HepG2 (cell line): ENCODE results near the gene RPEL1. TPM values are rescaled to one million over a fixed set of nuclear protein-coding genes. Genes with fewer than 3 reads are reported as not detected.
A peak's percentile ranks its signal among the peaks of the same experiment; 100 is the strongest.

Experiments used
- ATF6 ChIP-seq: sonication (generic); formaldehyde crosslinking; conservative IDR thresholded peaks from 2 replicates; pipeline ENCODE4 v1.4.0; 2020; ENCODE audit warnings: missing genetic modification reagents
- BRCA1 ChIP-seq: sonication (generic); formaldehyde crosslinking; IDR thresholded peaks from 2 replicates; pipeline ENCODE4 v1.4.0; 2020; ENCODE audit warnings: missing genetic modification reagents
- GATAD2A ChIP-seq: IDR thresholded peaks from 2 replicates; pipeline ENCODE4 v1.6.1; 2016
- HES4 ChIP-seq: sonication (generic); formaldehyde crosslinking; IDR thresholded peaks from 2 replicates; pipeline ENCODE4 v1.9.0; 2021; ENCODE audit warnings: mild to moderate bottlenecking, missing genetic modification reagents, borderline replicate concordance
- HNF4A ChIP-seq: sonication (generic); formaldehyde crosslinking; IDR thresholded peaks from 2 replicates; pipeline ENCODE4 v1.4.0; 2020; ENCODE audit warnings: missing genetic modification reagents
- JUN ChIP-seq: sonication (generic); formaldehyde crosslinking; IDR thresholded peaks from 2 replicates; pipeline ENCODE4 v1.4.0; 2020; ENCODE audit warnings: mild to moderate bottlenecking, missing genetic modification reagents
- NFE2 ChIP-seq: sonication (generic); formaldehyde crosslinking; IDR thresholded peaks from 2 replicates; pipeline ENCODE4 v1.4.0; 2020; ENCODE audit warnings: missing genetic modification reagents
- NFIC ChIP-seq: IDR thresholded peaks from 2 replicates; pipeline ENCODE4 v1.6.1; 2012; ENCODE audit warnings: mild to moderate bottlenecking, low read length, inconsistent platforms
- PAF1 ChIP-seq: IDR thresholded peaks from 2 replicates; pipeline ENCODE4 v1.6.1; 2016; ENCODE audit warnings: missing genetic modification reagents, missing compliant biosample characterization
- PRPF4 ChIP-seq: fragments of 200-400 bp; formaldehyde crosslinking; IDR thresholded peaks from 2 replicates; pipeline ENCODE4 v1.6.1; 2016; ENCODE audit warnings: low read length, low read depth; ENCODE audit not compliant: poor library complexity, severe bottlenecking
- TBX3 ChIP-seq: fragments of 450-650 bp; IDR thresholded peaks from 2 replicates; pipeline ENCODE4 v1.6.1; 2017; ENCODE audit warnings: antibody characterized with exemption, mild to moderate bottlenecking, inconsistent platforms, borderline replicate concordance
- ZBTB7A ChIP-seq: sonication (generic); formaldehyde crosslinking; IDR thresholded peaks from 2 replicates; pipeline ENCODE4 v1.8.0; 2022; ENCODE audit warnings: mild to moderate bottlenecking, missing genetic modification reagents
- ZNF121 ChIP-seq: sonication (generic); formaldehyde crosslinking; IDR thresholded peaks from 2 replicates; pipeline ENCODE4 v1.5.0; 2020; ENCODE audit warnings: mild to moderate bottlenecking, missing genetic modification reagents
- ZNF232 ChIP-seq: sonication (generic); formaldehyde crosslinking; IDR thresholded peaks from 2 replicates; pipeline ENCODE4 v1.4.0; 2020; ENCODE audit warnings: missing genetic modification reagents, borderline replicate concordance
- ZNF3 ChIP-seq: IDR thresholded peaks from 2 replicates; pipeline ENCODE4 v1.7.0; 2017; ENCODE audit warnings: inconsistent platforms
- ZNF33B ChIP-seq: sonication (generic); formaldehyde crosslinking; IDR thresholded peaks from 2 replicates; pipeline ENCODE4 v1.5.1; 2020; ENCODE audit warnings: mild to moderate bottlenecking, missing genetic modification reagents
- ZNF510 ChIP-seq: sonication (generic); formaldehyde crosslinking; IDR thresholded peaks from 2 replicates; pipeline ENCODE4 v1.4.0; 2020; ENCODE audit warnings: low read depth, mild to moderate bottlenecking, missing genetic modification reagents
- ZNF550 ChIP-seq: sonication (generic); formaldehyde crosslinking; IDR thresholded peaks from 2 replicates; pipeline ENCODE4 v1.4.0; 2020; ENCODE audit warnings: mild to moderate bottlenecking, missing genetic modification reagents, borderline replicate concordance
- ZNF772 ChIP-seq: sonication (generic); formaldehyde crosslinking; IDR thresholded peaks from 2 replicates; pipeline ENCODE4 v1.5.0; 2020; ENCODE audit warnings: mild to moderate bottlenecking, missing genetic modification reagents
- ZNF773 ChIP-seq: sonication (generic); formaldehyde crosslinking; IDR thresholded peaks from 2 replicates; pipeline ENCODE4 v1.4.0; 2020; ENCODE audit warnings: missing genetic modification reagents, borderline replicate concordance
- polyA plus RNA-seq, 8 experiments: library from polyadenylated mRNA; depleted of rRNA in 3 of 8; stranded (reverse) in 7 of 8; unstranded in 1 of 8; fragments of >200 nt; fragmentation: Illumina TruSeq in 4 of 8; extraction: Trizol in 4 of 8; gene quantifications; 2 replicates each; pipeline versions ENCODE4 v1.2.1 to v1.2.3, GENCODE V29; 2011 to 2016; ENCODE audit warnings: low read depth in 4 of 8, missing spikeins in 1 of 8, mixed read lengths in 1 of 8; ENCODE audit not compliant: insufficient read depth in 1 of 8
- total RNA-seq, 5 experiments: library from RNA; depleted of rRNA; stranded (reverse); fragments of >200 nt; fragmentation: Illumina TruSeq; extraction: Trizol; gene quantifications; 2 replicates each; pipeline ENCODE4 v1.2.3, GENCODE V29; 2016; ENCODE audit warnings: low read depth in 1 of 5
- TF ChIP-seq, protein P1 (sequence below): sonication (generic); formaldehyde crosslinking; IDR thresholded peaks from 2 replicates; pipeline ENCODE4 v1.4.0; 2020; ENCODE audit warnings: missing genetic modification reagents, low read depth, mild to moderate bottlenecking, borderline replicate concordance
- TF ChIP-seq, protein P2 (sequence below): sonication (generic); formaldehyde crosslinking; IDR thresholded peaks from 2 replicates; pipeline ENCODE4 v1.4.0; 2020; ENCODE audit warnings: mild to moderate bottlenecking, low read depth, missing genetic modification reagents
- TF ChIP-seq, protein P3 (sequence below): fragments of 450-650 bp; IDR thresholded peaks from 2 replicates; pipeline ENCODE4 v1.6.1; 2016
- TF ChIP-seq, protein P4 (sequence below): sonication (generic); formaldehyde crosslinking; IDR thresholded peaks from 2 replicates; pipeline ENCODE4 v1.5.1; 2020; ENCODE audit warnings: mild to moderate bottlenecking, missing genetic modification reagents, moderate library complexity

RPEL1 gene
- total and polyA plus RNA-seq, 2 of the 13 experiments (the other 11 are each of a cell fraction or from before 2014, with no cell fraction given), result 0.04 to 0.07 TPM

GRCh38 chr10:103278862-103279298 is 33.2 kb downstream of the RPEL1 start (continued):
- TF ChIP-seq NFIC, result no peak
- TF ChIP-seq NFE2 (CRISPR knock-in tag), result no peak
- no peak for TF ChIP-seq ZBTB7A (CRISPR knock-in tag)
- no peak for TF ChIP-seq PAF1
- TF ChIP-seq ZNF3 (CRISPR knock-in tag), result no peak
- TF ChIP-seq ATF6 (CRISPR knock-in tag), result no peak
- TF ChIP-seq BRCA1 (CRISPR knock-in tag), result no peak
- peak; percentile 75; the same call in 1 of the 2 replicates for TF ChIP-seq ZNF232 (CRISPR knock-in tag)
- peak; percentile 69; the same call in 1 of the 2 replicates for TF ChIP-seq HES4 (CRISPR knock-in tag)
- TF ChIP-seq TBX3, result no peak
- TF ChIP-seq, protein P1, sequence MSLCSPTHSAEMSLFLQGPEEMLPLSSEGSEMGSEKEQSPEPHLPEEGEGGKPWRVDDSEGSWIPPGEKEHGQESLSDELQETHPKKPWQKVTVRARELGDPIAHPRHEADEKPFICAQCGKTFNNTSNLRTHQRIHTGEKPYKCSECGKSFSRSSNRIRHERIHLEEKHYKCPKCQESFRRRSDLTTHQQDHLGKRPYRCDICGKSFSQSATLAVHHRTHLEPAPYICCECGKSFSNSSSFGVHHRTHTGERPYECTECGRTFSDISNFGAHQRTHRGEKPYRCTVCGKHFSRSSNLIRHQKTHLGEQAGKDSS (CRISPR knock-in tag), result no peak
- no peak for TF ChIP-seq ZNF772 (CRISPR knock-in tag)
- TF ChIP-seq ZNF121 (CRISPR knock-in tag), result no peak
- no peak for TF ChIP-seq HNF4A (CRISPR knock-in tag)
- no peak for TF ChIP-seq JUN
- no peak for TF ChIP-seq ZNF33B (CRISPR knock-in tag)
- TF ChIP-seq, protein P2, sequence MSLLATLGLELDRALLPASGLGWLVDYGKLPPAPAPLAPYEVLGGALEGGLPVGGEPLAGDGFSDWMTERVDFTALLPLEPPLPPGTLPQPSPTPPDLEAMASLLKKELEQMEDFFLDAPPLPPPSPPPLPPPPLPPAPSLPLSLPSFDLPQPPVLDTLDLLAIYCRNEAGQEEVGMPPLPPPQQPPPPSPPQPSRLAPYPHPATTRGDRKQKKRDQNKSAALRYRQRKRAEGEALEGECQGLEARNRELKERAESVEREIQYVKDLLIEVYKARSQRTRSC, result 0 out of 2 replicates have a peak, but pooled peaks have one; percentile 41
- TF ChIP-seq PRPF4, result no peak
- no peak for TF ChIP-seq ZNF773
- TF ChIP-seq, protein P3, sequence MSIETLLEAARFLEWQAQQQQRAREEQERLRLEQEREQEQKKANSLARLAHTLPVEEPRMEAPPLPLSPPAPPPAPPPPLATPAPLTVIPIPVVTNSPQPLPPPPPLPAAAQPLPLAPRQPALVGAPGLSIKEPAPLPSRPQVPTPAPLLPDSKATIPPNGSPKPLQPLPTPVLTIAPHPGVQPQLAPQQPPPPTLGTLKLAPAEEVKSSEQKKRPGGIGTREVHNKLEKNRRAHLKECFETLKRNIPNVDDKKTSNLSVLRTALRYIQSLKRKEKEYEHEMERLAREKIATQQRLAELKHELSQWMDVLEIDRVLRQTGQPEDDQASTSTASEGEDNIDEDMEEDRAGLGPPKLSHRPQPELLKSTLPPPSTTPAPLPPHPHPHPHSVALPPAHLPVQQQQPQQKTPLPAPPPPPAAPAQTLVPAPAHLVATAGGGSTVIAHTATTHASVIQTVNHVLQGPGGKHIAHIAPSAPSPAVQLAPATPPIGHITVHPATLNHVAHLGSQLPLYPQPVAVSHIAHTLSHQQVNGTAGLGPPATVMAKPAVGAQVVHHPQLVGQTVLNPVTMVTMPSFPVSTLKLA, result no peak
- no peak for TF ChIP-seq ZNF550
- no peak for TF ChIP-seq GATAD2A
- TF ChIP-seq ZNF510 (CRISPR knock-in tag), result no peak
- TF ChIP-seq, protein P4, sequence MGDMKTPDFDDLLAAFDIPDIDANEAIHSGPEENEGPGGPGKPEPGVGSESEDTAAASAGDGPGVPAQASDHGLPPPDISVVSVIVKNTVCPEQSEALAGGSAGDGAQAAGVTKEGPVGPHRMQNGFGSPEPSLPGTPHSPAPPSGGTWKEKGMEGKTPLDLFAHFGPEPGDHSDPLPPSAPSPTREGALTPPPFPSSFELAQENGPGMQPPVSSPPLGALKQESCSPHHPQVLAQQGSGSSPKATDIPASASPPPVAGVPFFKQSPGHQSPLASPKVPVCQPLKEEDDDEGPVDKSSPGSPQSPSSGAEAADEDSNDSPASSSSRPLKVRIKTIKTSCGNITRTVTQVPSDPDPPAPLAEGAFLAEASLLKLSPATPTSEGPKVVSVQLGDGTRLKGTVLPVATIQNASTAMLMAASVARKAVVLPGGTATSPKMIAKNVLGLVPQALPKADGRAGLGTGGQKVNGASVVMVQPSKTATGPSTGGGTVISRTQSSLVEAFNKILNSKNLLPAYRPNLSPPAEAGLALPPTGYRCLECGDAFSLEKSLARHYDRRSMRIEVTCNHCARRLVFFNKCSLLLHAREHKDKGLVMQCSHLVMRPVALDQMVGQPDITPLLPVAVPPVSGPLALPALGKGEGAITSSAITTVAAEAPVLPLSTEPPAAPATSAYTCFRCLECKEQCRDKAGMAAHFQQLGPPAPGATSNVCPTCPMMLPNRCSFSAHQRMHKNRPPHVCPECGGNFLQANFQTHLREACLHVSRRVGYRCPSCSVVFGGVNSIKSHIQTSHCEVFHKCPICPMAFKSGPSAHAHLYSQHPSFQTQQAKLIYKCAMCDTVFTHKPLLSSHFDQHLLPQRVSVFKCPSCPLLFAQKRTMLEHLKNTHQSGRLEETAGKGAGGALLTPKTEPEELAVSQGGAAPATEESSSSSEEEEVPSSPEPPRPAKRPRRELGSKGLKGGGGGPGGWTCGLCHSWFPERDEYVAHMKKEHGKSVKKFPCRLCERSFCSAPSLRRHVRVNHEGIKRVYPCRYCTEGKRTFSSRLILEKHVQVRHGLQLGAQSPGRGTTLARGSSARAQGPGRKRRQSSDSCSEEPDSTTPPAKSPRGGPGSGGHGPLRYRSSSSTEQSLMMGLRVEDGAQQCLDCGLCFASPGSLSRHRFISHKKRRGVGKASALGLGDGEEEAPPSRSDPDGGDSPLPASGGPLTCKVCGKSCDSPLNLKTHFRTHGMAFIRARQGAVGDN (CRISPR knock-in tag), result no peak
